ENCODE results near the gene ZIM2. TPM values are rescaled to one million over a fixed set of nuclear protein-coding genes. Genes with fewer than 3 reads are reported as not detected.

Gene ZIM2
- total and polyA plus RNA-seq, 10 of the 15 experiments (the other 5 are each of a cell fraction or from before 2014, with no cell fraction given), result not detected

GRCh38 chr19:56814656-56815055 lies 25.9 kb downstream of the ZIM2 start:
- POLR2A ChIA-PET, result no interaction called here
- Histone ChIP-seq H3K4me3 (no peak overlapping the region), H2AFZ (ENCODE audit: control insufficient read depth, low read depth, low read length) (no peak overlapping the region), H3K27me3 (replicated peaks in 1 of 2; ENCODE audit: control insufficient read depth in 2 of 2, insufficient read depth in 2 of 2, low read length in 1 of 2) (no peaks in the 10 kb centered on the region), H3K4me1 (ENCODE audit: control insufficient read depth, insufficient read depth, low read length) (no peaks in the 10 kb centered on the region), H3K9ac (ENCODE audit: control insufficient read depth, insufficient read depth, low read length) (no peak overlapping the region), H4K20me1 (ENCODE audit: control insufficient read depth, insufficient read depth) (no peaks in the 10 kb centered on the region), H3K9me3 (replicated peaks; ENCODE audit: control insufficient read depth, insufficient read depth, low read length) (no peaks in the 10 kb centered on the region; the same call in 2 of the 3 replicates), H3K27ac (ENCODE audit: control insufficient read depth, insufficient read depth) (no peak overlapping the region), H3K4me2 (ENCODE audit: control insufficient read depth, insufficient read depth) (no peak overlapping the region), H3K36me3 (ENCODE audit: control insufficient read depth in 2 of 2, insufficient read depth in 2 of 2, low read length in 1 of 2) (no peaks in the 10 kb centered on the region), H3K79me2 (ENCODE audit: control insufficient read depth, insufficient read depth, low read length) (no peaks in the 10 kb centered on the region)
- 12% methylated on average over 7 of the region's 7 CpGs for WGBS (ENCODE audit: insufficient coverage, insufficient replicate concordance, low lambda C conversion rate, missing lambda C conversion rate)
- ATAC-seq (no peak), FAIRE-seq (no peak), DNase-seq (ENCODE audit: low read depth, low spot score) (no peak)
- CTCF ChIA-PET, result no interaction called here
- TF ChIP-seq ZNF384 (IDR thresholded peaks at IDR 0.05; ENCODE audit: borderline replicate concordance, low read depth, low read length) (no peak), HDAC2 (IDR thresholded peaks at IDR 0.05) (no peak), RAD21 (IDR thresholded peaks at IDR 0.05; ENCODE audit: insufficient read depth, low read depth, low read length) (no peak), SMARCA5 (IDR thresholded peaks at IDR 0.05) (no peak), CTCF (IDR thresholded peaks at IDR 0.05 in 2 of 3, conservative IDR thresholded peaks at IDR 0.05 in 1 of 3; ENCODE audit: control insufficient read depth in 2 of 3, extremely low read depth in 1 of 3, insufficient read depth in 1 of 3, low read depth in 3 of 3, low read length in 3 of 3) (no peak), SKIL (IDR thresholded peaks at IDR 0.05; ENCODE audit: low read depth, poor library complexity, severe bottlenecking) (no peak), ELK1 (IDR thresholded peaks at IDR 0.05; ENCODE audit: low read depth, low read length) (no peak), TAF1 (IDR thresholded peaks at IDR 0.05; ENCODE audit: borderline replicate concordance, low read depth, low read length) (no peak), NRF1 (conservative IDR thresholded peaks at IDR 0.05; ENCODE audit: low read depth, low read length) (no peak), RFX5 (IDR thresholded peaks at IDR 0.05; ENCODE audit: low read depth, low read length) (no peak), KDM1A (IDR thresholded peaks at IDR 0.05; ENCODE audit: borderline replicate concordance) (no peak), ZZZ3 (IDR thresholded peaks at IDR 0.05; ENCODE audit: control insufficient read depth, insufficient read length, low read depth) (no peak), FOXM1 (IDR thresholded peaks at IDR 0.05; ENCODE audit: low read depth, low read length) (no peak)
- SMC1A ChIA-PET (ENCODE audit: uncharacterized antibody, unreplicated experiment), result no interaction called here
- RAD21 ChIA-PET (ENCODE audit: unreplicated experiment), result no interaction called here
- in situ Hi-C loops (cut with MboI), result no loop called here
- intact Hi-C loops (cut with micrococcal nuclease; ENCODE audit: unreplicated experiment), result no loop called here
- no TSS peak for BruUV-seq (replicated peaks)
